Cardiac fibroblast (primary cell): ENCODE measurements around the gene SPAG4.

ENCODE experiments used
- DNase-seq, 2 donors: peaks; one replicate each; pipeline versions ENCODE4 v3.0.0 to v3.0.0-alpha.2; 2010; ENCODE audit warnings: low read depth in 2 of 2
- H3K4me3 ChIP-seq, 2 donors: replicated peaks in 1 of 2; 1 replicate in 1 of 2; 2 replicates in 1 of 2; pipeline ENCODE4 v1.5.1; 2011; ENCODE audit warnings: low read depth in 2 of 2, low read length in 2 of 2, mild to moderate bottlenecking in 2 of 2, moderate library complexity in 1 of 2
- CTCF ChIP-seq: IDR thresholded peaks from one replicate; pipeline ENCODE4 v1.5.1; 2011; ENCODE audit warnings: low read depth, mild to moderate bottlenecking, low read length, inconsistent platforms

The SPAG4 gene

GRCh38 chr20:35632539-35633115 is 17.0 kb downstream of the SPAG4 start:
- TF ChIP-seq CTCF, result no peak
- DNase-seq, result no peak
- no peak overlapping the region for H3K4me3 ChIP-seq

- TF ChIP-seq CTCF, result no peak
- no peak overlapping the region for H3K4me3 ChIP-seq
- DNase-seq, result peak in 1 of 2 donors; percentile 52
Observed at GRCh38 chr20:35635652-35636051, 20.0 kb downstream of the SPAG4 start.

GRCh38 chr20:35636095-35636494 is 20.5 kb downstream of the SPAG4 start:
- DNase-seq, result no peak
- H3K4me3 ChIP-seq, result no peak overlapping the region
- no peak for TF ChIP-seq CTCF

- TF ChIP-seq CTCF, result no peak
- no peak for DNase-seq
- no peak overlapping the region for H3K4me3 ChIP-seq
Observed at GRCh38 chr20:35637276-35637675, 21.6 kb downstream of the SPAG4 start.

- peak in 1 of 2 donors; percentile 26 for DNase-seq
- no peak overlapping the region for H3K4me3 ChIP-seq
- TF ChIP-seq CTCF, result no peak
Observed at GRCh38 chr20:35638751-35639150, 23.1 kb downstream of the SPAG4 start.

- no peak for DNase-seq
- H3K4me3 ChIP-seq, result no peak overlapping the region
- TF ChIP-seq CTCF, result no peak
Observed at GRCh38 chr20:35640724-35641123, 25.1 kb downstream of the SPAG4 start.

GRCh38 chr20:35641743-35642142 is 26.1 kb downstream of the SPAG4 start:
- no peak overlapping the region for H3K4me3 ChIP-seq
- TF ChIP-seq CTCF, result no peak
- no peak for DNase-seq
